Hematopoietic multipotent progenitor cell treated with erythropoietin and hydrocortisone succinate and interleukin-3 and kit ligand, for 15 days (in vitro differentiated cells): ENCODE measurements around the gene ZNF135.

ENCODE experiments used
- DNase-seq: peaks from one replicate; pipeline ENCODE4 v3.0.0-alpha.2; 2015; ENCODE audit warnings: low spot score

ZNF135 gene

DNA sequence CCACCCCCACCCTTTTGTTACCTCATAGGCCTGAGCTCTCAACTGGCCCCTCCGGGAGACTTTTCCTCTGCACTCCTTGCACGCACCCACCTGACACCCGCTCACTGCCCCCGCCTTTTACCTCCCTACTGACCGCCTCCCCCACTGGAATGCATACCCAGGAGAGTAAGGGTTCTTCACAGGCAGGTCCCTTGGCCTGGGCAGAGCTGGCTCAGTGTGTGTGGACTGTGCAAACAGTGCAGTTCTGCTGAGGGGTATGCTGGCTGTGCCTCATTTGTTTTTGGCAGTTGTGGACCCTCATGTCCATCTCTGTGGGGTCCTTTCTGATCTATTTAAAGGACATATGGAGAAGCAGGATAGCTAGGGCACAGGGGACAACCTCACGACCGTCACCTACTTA lies 34.0 kb downstream of the ZNF135 start:
- no peak for DNase-seq

GRCh38 chr19:58095328-58095727 lies 36.2 kb downstream of the ZNF135 start:
- no peak for DNase-seq

DNA sequence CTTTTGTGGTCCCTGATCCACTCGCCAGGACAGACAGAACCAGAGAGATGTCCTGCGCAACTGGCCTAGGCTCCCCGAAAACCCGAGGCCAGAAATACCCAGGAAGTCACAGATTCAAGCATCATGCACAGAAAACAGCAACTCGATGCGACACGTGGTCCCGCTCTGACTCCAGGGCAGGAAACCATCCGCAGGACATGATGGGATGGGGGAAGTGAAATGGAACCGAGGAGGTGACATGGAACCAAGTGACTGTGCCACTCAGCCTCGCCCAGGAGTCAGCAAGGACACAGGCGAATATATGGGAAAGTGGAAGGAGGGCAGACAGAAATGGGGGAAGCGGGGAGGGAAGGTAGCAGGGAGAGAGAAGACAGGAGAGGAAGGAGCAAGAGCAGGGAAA lies 37.8 kb downstream of the ZNF135 start:
- no peak for DNase-seq

DNA sequence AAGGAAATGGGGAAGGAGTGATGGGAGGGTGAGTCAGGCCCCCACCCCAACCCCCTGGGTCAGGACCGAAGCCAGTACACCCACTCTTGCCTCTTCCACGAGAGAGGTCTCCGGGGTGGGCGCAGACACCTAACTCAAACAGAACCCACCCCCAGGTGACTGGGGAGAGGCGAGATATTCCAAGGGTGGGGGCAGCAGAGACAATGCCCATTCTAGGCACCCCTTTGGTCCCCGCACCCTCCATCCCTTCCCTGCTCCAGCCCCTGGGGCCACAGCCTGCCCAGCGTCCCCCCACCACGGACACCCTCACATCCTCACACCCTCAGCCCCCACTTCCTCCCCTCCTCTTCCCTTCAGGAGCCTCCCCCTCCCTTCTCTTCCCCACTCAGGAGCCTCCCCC lies 38.3 kb downstream of the ZNF135 start:
- no peak for DNase-seq

DNA sequence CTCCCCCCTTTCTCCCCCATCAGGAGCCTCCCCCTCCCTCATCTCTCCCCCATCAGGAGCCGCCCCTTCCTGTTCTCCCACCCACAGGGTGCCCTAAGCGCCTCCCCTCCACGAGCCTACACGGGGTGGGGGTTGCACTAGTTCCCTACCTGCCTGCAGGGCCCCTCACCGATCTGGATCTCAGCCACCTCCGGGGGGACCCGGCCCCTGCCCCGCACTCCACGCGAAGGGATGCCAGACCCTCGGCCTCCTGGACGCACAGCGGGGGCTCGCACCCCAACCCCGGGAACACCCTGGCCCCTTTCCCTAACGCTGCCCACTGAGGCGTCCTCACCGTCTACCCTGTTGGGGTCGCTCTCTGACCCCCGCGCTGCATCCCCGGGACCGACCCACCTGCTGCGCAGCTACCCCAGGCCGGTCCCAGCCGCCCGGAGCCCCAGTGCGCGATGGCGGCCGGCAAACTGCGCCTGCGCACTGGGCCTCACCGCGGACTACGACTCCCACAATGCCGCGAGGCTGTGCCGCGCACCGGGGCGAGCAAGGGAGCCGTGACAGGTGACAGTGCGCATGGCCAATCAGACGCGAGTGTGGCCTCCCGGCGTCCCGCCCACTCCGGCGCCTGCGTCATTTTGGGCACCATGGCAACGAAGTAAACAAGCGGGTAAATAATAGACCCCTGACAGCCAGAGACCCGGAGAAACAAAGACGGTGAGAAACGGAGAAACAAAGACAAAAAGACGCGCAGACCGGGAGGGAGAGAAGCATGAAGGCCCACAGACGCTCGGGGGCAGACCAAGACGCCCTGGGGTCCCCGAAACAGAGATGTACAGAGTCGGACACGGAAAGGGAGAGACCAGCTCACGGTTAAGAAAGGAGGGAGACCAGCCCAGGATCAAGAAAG lies 38.9 kb downstream of the ZNF135 start, which contains the start of gene ZSCAN18:
TSS of gene ZSCAN18 (minus strand) at position 451 of the 901 bp plus-strand sequence. CDS start 7,964 bp downstream, outside the sequence.
- peak; percentile 41 for DNase-seq

- no peak for DNase-seq
Measured at GRCh38 chr19:58098682-58098998, 39.6 kb downstream of the ZNF135 start.

DNA sequence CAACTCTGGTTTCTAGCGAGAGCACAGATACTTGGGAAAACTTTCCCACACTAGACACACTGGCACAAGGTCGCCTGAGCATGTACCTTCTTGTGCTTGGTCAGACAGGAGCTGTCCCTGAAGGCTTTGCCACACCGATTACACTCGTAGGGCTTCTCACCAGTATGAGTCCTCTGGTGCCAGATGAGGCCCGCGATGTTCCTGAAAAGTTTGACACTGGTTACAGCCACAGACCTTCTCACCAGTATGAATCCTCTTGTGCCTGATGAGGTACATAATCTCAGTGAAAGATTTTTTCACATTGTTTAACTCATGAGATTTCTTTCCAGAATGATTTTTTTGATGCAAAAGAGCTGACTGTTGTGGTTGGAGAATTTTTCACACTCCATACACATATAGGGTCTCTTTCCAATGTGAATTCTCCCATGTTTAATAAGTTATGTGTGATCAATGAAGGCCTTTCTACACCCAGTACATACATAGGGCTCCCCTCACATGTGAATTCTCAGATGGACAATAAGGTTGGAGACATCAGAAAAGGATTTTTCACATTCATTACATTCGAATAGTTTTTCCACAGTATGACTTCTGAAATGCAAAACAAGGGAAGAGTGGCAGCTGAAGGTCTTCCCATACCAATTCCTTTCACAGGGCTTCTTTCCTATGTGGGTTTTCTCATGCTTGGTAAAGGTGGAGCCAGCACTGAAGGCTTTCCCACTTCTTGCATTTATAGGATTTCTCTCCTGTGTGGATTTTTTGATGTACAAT lies 48.9 kb downstream of the ZNF135 start:
- no peak for DNase-seq

GRCh38 chr19:58108546-58108817 lies 49.4 kb downstream of the ZNF135 start:
- no peak for DNase-seq

GRCh38 chr19:58117841-58118575 lies 58.9 kb downstream of the ZNF135 start:
- DNase-seq = no peak

DNA sequence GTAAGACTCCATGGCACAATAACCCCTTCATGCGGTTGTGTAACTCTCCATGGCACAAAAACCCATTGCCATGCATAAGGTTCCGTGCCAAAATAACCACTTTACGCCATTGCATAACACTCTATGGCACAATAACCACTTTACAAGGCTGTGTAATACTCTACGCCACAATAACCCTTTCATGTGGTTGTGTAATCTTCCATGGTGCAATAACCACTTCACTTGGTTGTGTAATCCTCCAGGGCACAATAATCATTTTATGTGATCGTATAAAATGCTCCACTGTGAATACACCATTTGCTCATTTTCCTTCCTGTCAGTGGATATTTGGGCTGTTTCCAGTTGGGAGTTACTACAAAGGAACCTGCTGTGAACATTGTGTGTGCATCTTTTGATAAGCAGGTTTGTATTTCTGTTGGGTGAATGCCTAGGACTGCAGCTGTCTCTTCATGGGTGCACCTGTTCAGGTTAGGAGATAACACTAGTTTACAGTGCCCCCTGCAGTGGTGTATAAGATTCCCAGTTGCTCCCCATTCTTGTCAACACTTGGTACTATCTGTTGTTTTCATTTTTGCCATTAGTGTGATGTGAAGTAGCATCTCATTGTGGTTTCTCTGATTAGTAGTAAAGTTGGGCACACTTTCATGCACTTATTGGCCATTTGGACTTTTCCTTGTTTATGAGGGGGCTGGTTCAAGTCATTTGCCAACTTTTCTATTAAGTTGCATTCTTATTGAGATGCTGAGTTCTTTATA lies 60.1 kb downstream of the ZNF135 start:
- no peak for DNase-seq
